HG03520 (cell line): ENCODE results near the gene DGKZ.
"Not testable (repeated sequence)": the region's sequence is repeated elsewhere in the genome, so short reads cannot be mapped to it uniquely, and the experiment has no call there.

Experiments used
- ATAC-seq: cut with Tn5 transposase; IDR thresholded peaks from one replicate; pipeline ENCODE4 v1.9.1; 2021; ENCODE audit warnings: mild to moderate bottlenecking, moderate library complexity; ENCODE audit not compliant: unreplicated experiment

Gene DGKZ

DNA sequence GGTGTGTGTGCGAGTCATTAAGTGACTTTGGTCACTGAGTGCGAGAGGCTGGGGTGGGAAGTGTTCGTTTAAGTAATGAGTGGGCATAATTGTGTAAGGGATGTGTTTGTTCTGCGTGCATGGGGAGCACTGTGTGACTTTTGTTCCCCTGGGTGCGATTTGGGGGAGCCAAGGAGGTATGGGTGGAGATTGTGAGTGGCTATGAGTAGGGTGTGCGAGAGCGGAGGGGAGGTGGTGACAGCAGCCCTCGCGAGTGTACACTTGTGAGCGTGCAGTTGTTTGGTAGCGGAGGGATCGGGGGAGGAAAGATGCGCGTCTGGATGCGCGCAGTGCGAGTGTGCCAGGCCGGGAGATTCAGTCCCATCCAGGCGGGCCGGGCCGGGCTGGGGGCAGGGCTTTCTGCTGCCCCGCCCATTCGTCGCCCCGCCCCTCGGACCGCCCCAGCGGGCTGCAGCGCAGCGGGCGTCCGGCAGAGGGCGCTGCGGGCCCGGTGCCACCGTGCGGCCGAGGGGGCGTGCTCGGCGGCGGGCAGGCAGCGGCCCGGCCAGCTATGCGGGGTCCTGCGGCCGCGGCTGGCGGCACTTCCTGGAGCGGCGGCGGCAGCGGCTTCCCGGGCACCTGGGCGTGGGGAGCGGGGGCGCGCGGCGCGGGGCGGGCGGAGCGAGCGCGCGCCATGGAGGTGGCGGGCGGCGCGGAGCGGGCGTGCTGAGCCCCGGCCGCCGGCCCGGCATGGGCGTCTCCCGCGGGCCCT lies at the start of gene DGKZ:
TSS of gene DGKZ (plus strand) at position 578 of the 751 bp plus-strand sequence. CDS start 197 bp downstream, outside the sequence.
- peak; percentile 68 for ATAC-seq

DNA sequence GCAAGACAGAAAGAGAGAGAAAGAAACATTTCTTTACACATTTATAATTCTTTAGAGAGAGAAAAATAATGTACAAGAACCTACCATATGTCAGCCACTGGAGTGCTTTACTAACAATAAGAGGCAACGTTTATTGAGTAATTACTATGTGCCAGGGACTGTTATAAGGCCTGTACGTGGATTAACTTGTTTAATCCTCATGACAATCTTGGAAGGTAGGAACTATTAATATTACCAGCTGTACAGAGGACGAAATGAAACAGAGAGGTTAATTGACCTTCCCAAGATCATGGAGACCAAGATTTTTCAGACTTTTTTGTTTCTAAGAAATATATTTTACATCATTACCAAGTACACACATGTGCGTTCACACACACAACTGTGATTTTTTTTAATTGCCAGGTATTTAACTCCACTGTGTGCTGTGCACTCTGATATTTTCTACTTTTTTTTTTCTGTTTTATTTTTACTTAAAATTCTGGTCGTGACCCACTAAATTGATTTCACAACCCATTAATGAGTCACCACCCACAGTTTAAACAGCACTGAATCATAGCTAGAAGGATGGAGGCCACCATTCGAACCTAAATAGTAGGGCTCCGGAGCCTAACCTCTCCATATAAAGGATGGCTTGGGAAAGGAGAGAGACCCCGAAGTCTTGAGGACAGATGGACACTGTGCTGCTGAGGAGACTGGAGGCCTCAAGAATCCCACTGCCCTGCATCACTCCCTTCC lies 48.4 kb upstream of the DGKZ start:
- no peak for ATAC-seq

DNA sequence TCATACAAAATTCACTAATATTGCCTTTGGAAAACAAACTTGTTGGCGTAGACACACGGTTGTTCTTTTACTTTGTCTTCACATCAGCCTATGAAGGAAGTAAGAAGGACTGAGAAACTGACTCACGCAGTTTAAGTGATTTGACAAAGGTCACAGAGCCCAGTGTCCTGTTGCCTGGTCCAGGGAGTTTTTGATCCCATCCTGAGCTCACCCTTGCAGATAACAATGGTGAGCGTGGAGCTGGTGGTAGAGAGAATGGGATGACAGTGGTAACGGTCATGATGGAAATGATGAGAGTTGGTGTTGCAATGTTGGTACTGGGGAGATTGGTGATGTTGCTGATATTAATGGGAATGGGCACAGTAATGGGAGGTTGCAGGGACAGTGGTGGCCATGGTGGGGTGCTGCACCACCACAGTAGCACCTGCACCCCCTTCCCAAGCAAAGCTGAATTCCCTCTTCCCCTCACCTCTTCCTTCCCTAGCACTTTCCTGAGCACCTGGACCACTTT lies 47.8 kb upstream of the DGKZ start:
- ATAC-seq: no peak

DNA sequence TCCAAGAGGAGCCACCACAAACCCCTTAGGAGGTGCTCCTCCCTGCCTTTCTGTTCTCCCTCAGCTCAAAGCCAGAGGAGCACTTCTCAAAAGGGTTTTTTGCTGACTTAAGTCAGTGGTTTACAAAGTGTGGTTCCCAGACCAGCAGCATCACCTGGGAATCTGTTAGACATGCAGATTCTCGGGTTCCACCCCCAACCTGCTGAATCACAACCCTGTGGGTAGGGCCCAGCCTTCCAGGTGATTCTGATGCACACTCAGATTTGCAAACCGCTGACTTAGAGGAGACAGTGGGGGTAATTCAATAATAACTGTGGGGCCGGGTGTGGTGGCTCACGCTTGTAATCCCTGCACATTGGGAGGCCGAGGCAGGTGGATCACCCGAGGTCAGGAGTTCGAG lies 47.0 kb upstream of the DGKZ start:
- no peak for ATAC-seq

DNA sequence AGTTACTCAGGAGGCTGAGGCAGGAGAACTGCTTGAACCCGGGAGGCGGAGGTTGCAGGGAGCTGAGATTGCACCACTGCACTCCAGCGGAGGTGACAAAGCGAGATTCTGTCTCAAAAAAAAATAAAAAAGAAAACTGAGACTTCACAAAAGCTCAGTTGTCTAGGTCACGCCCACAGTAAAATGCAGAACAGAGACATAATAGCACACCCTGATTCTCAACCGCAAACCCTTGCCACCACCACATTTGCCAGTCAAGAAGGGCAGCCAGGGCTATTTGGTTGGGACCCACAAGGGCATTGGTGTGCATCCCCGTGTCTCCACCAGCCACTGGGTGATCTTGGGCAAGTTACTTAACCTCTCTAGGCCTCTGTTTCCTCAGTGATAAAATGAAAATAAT lies 44.4 kb upstream of the DGKZ start:
- no peak for ATAC-seq

DNA sequence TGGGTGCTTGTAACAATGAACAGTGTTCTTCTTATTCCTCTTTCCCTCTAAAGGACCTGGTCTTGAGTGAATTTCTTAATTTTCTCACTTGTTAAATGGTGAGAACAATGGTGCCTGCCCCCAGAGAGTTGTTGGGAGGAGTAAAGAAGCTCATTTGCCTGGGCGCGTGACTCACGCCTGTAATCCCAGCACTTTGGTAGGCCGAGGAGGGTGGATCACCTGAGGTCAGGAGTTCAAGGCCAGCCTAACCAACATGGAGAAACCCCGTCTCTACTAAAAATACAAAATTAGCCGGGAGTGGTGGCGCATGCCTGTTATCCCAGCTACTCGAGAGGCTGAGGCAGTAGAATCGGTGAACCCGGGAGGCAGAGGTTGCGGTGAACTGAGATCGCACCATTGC lies 43.2 kb upstream of the DGKZ start:
- ATAC-seq: not testable (repeated sequence)

DNA sequence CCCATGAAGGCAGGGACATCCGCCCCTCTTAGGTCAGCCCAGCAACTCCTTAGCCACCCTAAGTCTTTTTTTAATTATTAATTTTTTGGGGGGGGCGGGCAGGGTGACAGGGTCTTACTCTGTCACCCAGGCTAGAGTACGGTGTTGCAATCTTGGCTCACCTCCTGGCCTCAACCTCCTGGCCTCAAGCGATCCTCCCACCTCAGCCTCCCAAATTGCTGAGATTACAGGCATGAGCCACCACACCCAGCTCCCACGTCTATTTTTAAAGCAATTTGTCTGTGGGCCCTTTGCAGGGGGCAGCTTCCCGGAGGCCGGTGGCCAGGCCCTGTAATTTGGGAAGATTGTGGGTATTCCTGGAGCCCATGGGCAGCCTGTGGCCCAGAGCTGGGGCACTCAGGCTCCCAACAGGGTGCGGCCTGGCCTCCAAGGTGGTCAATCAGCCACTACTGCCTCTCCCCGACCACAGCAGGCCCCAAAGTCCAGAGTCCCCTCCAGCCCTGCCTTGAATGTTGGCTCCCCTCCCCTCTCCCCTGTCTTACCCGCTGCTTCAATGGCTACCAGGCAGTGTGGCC lies 42.6 kb upstream of the DGKZ start:
- ATAC-seq: no peak

DNA sequence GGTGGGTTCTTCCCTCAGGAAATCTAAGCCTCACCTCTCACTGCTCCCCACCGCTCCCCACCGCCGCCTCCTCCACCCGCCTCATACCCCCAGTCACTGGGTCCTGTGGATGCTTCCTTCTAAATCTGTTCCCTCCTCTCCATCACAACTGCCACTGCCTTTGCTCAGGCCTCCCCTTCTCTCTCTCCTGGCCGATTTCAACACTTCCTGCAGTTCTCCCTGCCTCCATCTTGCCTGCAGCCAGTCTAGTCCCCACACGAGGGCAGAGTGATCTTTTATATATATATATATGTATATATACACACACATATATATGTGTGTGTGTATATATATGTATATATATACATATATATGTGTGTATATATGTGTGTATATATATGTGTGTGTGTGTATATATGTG lies 42.0 kb upstream of the DGKZ start:
- ATAC-seq: no peak

GRCh38 chr11:46306296-46306853 lies 40.9 kb upstream of the DGKZ start:
- ATAC-seq: no peak

- no peak for ATAC-seq
These were observed 39.9 kb upstream of the DGKZ start for GRCh38 chr11:46307369-46307768.

DNA sequence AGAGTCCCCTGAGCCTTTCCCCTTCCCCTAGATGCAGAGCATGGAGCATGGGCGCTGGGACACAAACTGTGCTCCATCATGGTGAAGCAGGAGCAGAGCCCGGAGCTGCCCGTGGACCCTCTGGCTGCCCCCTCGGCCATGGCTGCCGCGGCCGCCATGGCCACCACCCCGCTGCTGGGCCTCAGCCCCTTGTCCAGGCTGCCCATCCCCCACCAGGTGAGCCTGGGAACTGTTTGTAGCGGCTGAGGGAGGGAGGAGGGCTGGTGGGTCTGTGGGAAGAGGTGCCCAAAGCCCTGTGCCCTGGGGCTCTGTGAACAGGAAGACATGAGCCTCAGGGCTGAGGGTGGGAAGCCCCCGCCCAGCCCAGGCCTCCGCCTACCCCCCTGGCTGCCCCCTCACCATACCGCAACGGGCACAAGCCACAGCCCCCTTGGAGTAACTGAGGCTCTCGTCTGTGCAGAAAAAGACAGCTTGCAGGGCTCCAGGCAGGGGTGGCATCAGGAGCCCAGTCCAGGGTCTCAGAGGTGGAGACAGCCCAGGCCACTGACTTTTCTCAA lies 39.4 kb upstream of the DGKZ start:
- no peak for ATAC-seq

- ATAC-seq: peak; percentile 58
These were observed 38.4 kb upstream of the DGKZ start for GRCh38 chr11:46308631-46309419.

DNA sequence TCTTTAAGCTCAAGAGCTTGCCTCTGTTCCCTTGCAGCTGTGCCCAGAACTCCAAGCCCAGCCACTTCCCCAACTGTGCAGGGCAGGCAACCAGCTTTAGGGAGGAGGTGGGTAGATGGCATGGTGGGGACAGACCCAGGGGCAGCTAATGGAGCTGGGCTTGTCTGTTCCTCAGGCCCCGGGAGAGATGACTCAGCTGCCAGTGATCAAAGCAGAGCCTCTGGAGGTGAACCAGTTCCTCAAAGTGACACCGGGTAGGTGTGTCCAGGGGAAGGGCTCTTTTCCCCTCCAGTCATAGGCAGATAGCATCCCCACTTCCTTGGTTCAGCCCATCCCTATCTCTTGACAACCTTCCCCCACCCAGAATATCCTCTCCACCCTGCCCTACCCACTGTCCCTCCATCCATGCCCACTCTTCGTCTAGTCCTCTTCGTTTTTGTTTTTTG lies 37.4 kb upstream of the DGKZ start:
- ATAC-seq: no peak

DNA sequence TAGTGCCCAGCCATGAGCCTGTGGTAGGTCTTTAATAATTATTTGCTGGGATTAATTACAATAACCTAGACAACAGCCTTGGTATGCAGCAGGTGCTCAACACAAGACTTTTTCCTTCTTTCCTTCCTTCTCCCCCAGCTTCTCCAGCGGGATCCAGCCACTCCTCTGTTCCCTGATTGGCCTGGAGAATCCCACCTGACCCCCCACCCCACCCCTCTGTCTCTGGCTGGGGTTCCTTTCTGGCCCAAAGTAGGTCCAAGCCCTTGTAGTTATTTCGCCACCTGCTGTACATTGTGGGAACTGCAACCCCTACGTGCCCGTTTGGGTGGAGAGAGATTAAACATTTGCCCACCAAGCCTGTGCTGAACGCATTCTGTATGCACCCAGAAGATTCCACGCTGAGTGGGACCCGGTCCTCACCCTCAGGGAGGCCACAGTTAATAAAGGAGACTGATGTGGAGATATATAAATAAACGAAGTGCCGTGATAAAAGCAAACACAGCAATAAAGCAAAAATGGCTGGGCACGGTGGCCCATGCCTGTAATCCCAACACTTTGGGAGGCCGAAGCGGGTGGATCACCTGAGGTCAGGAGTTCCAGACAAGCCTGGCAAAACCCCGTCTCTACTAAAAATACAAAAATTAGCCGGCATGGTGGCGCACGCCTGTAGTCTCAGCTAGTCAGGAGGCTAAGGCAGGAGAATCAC lies 32.1 kb upstream of the DGKZ start:
- ATAC-seq: no peak

GRCh38 chr11:46315783-46316563 lies 31.3 kb upstream of the DGKZ start:
- ATAC-seq: no peak

- no peak for ATAC-seq
These were observed 28.2 kb upstream of the DGKZ start for GRCh38 chr11:46319074-46319453.

GRCh38 chr11:46321757-46322156 lies 25.5 kb upstream of the DGKZ start:
- ATAC-seq: no peak

DNA sequence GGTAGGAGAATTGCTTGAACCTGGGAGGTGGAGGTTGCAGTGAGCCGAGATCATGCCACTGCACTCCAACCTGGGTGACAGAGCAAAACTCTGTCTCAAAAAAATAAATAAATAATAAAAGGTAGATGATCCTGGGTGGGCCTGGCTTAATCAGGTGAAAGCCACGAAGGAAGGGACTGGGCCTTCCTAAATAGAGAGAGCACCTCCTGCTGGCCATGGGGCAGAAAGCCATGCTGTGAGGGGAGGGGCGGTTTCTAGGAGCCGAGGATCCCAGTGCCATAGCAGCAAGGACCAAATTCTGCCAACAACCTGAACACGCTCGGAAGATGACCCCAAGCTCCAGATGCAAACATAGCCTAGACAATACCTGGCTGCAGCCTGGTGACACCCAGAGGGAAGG lies 24.5 kb upstream of the DGKZ start:
- no peak for ATAC-seq

DNA sequence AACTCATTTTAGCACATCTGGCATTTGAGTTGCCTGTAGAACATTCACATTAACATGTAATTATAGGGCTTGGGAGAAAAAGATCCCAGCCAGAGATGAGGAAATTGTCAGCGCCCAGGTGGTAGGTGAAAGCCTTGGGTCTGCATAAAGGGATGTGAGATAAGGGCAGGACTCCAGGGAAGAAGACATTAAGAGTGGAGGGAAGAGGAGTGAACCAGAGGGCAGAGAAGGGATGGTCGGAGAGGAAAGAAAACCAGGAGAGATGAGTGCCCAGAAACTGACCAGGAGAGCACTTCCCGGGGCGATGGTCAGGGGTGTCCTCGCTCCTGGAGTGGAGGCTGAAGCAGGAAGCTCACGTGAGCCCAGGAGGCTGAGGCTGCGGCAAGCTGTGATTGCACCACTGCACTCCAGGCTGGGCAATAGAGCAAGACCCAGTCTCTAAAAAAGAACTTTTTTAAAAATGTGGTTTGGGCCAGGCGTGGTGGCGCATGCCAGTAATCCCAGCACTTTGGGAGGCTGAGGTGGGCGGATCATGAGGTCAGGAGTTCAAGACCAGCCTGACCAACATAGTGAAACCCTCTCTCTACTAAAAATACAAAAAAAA lies 20.3 kb upstream of the DGKZ start:
- ATAC-seq: no peak
